HepG2 (cell line): ENCODE measurements around the gene TRDN. TPM values are rescaled to one million over a fixed set of nuclear protein-coding genes. Genes with fewer than 3 reads are reported as not detected.

ENCODE experiments used
- ATAC-seq: fragments of 200-7000 bp; cut with Tn5 transposase; 3 replicates; pipeline ENCODE4 v1.9.1; 2020; ENCODE audit warnings: mild to moderate bottlenecking, moderate library complexity
- BruUV-seq: library from RNA; stranded (reverse); fragments of 400-500 nt; replicated peaks from 2 replicates; lab custom pipeline; 2021; lab: Mats Ljungman, UMichigan
- CTCF ChIA-PET: fragments of 300-600 bp; formaldehyde crosslinking; extraction: SDS; loops from one replicate; lab custom pipeline; 2021; ENCODE audit warnings: low total read pairs, inconsistent platforms, low intra/inter-chr PET ratio; lab: Yijun Ruan, JAX
- POLR2A ChIA-PET: fragments of 350-600 bp; sonication (Branson Sonifier 250); formaldehyde crosslinking; loops from one replicate; lab custom pipeline; 2020; ENCODE audit warnings: antibody characterized with exemption, inconsistent platforms; lab: Yijun Ruan, JAX
- DNase-seq: peaks from one replicate; pipeline ENCODE4 v3.0.0-alpha.2; 2015; ENCODE audit warnings: low spot score
- FAIRE-seq: peaks from 3 replicates; lab custom pipeline; 2011; peaks lifted over from hg19 to GRCh38; lab: Jason Lieb, UNC
- H2AFZ ChIP-seq: one replicate; pipeline ENCODE4 v1.6.1; 2011; ENCODE audit warnings: low read length, inconsistent platforms
- H3K27ac ChIP-seq: fragments of 300-600 bp; 3 replicates; pipeline ENCODE4 v1.8.0; 2011; ENCODE audit warnings: mixed run types, mild to moderate bottlenecking, mixed read lengths, low read length, inconsistent platforms; ENCODE audit not compliant: insufficient read depth; ENCODE audit errors: extremely low read length
- H3K27me3 ChIP-seq, 2 experiments: fragments of 200-600 bp in 1 of 2; 2 replicates in 1 of 2; 3 replicates in 1 of 2; pipeline versions ENCODE4 v1.6.0 to v1.8.0; 2011; ENCODE audit warnings: low read length in 2 of 2, mild to moderate bottlenecking in 2 of 2, moderate library complexity in 2 of 2, inconsistent platforms in 1 of 2; ENCODE audit not compliant: insufficient read depth in 2 of 2, control insufficient read depth in 1 of 2
- H3K36me3 ChIP-seq, 2 experiments: fragments of 200-600 bp in 1 of 2; replicated peaks in 1 of 2; 2 replicates in 1 of 2; 3 replicates in 1 of 2; pipeline versions ENCODE4 v1.5.1 to v1.8.0; 2011; ENCODE audit warnings: low read length in 2 of 2, inconsistent platforms in 1 of 2; ENCODE audit not compliant: insufficient read depth in 2 of 2, control insufficient read depth in 1 of 2
- H3K4me1 ChIP-seq: 2 replicates; pipeline ENCODE4 v1.5.1; 2012; ENCODE audit warnings: low read length, inconsistent platforms; ENCODE audit not compliant: insufficient read depth
- H3K4me2 ChIP-seq: 2 replicates; pipeline ENCODE4 v1.6.0; 2011; ENCODE audit warnings: low read depth, low read length, inconsistent platforms
- H3K4me3 ChIP-seq, 3 experiments: fragments of 200-600 bp in 1 of 3; sonication (generic), shearing (Covaris generic) in 1 of 3; replicated peaks in 1 of 3; 2 replicates each; pipeline ENCODE4 v1.5.1; 2011 to 2016; ENCODE audit warnings: low read length in 3 of 3, inconsistent platforms in 2 of 3, low read depth in 2 of 3, mild to moderate bottlenecking in 2 of 3, control low read depth in 1 of 3, mixed read lengths in 1 of 3; ENCODE audit not compliant: insufficient read depth in 1 of 3
- H3K79me2 ChIP-seq: one replicate; pipeline ENCODE4 v1.6.1; 2011; ENCODE audit warnings: low read length, inconsistent platforms; ENCODE audit not compliant: insufficient read depth
- H3K9ac ChIP-seq: 2 replicates; pipeline ENCODE4 v1.6.0; 2011; ENCODE audit warnings: mild to moderate bottlenecking, low read depth, low read length, inconsistent platforms; ENCODE audit not compliant: insufficient read depth
- H3K9me3 ChIP-seq: 2 replicates; pipeline ENCODE4 v1.5.1; 2012; ENCODE audit warnings: mild to moderate bottlenecking, low read length
- H4K20me1 ChIP-seq: 2 replicates; pipeline ENCODE4 v1.6.0; 2011; ENCODE audit warnings: inconsistent platforms, mild to moderate bottlenecking, low read length, moderate library complexity; ENCODE audit not compliant: insufficient read depth
- ASH2L ChIP-seq: fragments of 300-600, 200-600 bp; sonication (generic); IDR thresholded peaks from 2 replicates; pipeline ENCODE4 v1.7.0; 2017; ENCODE audit warnings: low read depth, mild to moderate bottlenecking, moderate library complexity, mixed read lengths, low read length; ENCODE audit not compliant: insufficient read length
- CBX5 ChIP-seq: sonication (generic); formaldehyde crosslinking; IDR thresholded peaks from 2 replicates; pipeline ENCODE4 v1.4.0; 2020; ENCODE audit warnings: missing genetic modification reagents, borderline replicate concordance
- CTCF ChIP-seq: sonication (generic); formaldehyde crosslinking; IDR thresholded peaks from 2 replicates; pipeline ENCODE4 v1.5.0; 2020; ENCODE audit warnings: mild to moderate bottlenecking, missing genetic modification reagents, moderate library complexity
- DNMT3B ChIP-seq: conservative IDR thresholded peaks from 2 replicates; pipeline ENCODE4 v1.6.1; 2016; ENCODE audit warnings: missing biosample characterization, control low read depth
- HMG20B ChIP-seq: conservative IDR thresholded peaks from 2 replicates; pipeline ENCODE4 v1.6.1; 2016; ENCODE audit warnings: missing genetic modification reagents, missing compliant biosample characterization
- MBNL3 ChIP-seq: fragments of 250-450 bp; sonication (Bioruptor Pico); conservative IDR thresholded peaks from 2 replicates; pipeline ENCODE4 v1.8.0; 2022; ENCODE audit warnings: mild to moderate bottlenecking, inconsistent platforms
- MIER2 ChIP-seq: IDR thresholded peaks from 2 replicates; pipeline ENCODE4 v1.6.1; 2016; ENCODE audit warnings: missing biosample characterization, missing genetic modification reagents
- MTF2 ChIP-seq: sonication (generic); formaldehyde crosslinking; IDR thresholded peaks from 2 replicates; pipeline ENCODE4 v1.5.0; 2020; ENCODE audit warnings: missing genetic modification reagents, borderline replicate concordance
- SATB2 ChIP-seq: sonication (generic); formaldehyde crosslinking; IDR thresholded peaks from 2 replicates; pipeline ENCODE4 v1.5.0; 2020; ENCODE audit warnings: missing genetic modification reagents
- SIN3B ChIP-seq: fragments of 150-350 bp; IDR thresholded peaks from 2 replicates; pipeline ENCODE4 v1.6.1; 2014; ENCODE audit warnings: low read length
- SMC3 ChIP-seq: IDR thresholded peaks from 2 replicates; pipeline ENCODE4 v1.6.1; 2011; ENCODE audit warnings: low read length, improper control_type of control experiment
- STAG1 ChIP-seq: sonication (generic); formaldehyde crosslinking; IDR thresholded peaks from 2 replicates; pipeline ENCODE4 v1.4.0; 2020; ENCODE audit warnings: missing genetic modification reagents
- THAP9 ChIP-seq: sonication (generic); formaldehyde crosslinking; IDR thresholded peaks from 2 replicates; pipeline ENCODE4; 2020; ENCODE audit warnings: missing genetic modification reagents, mild to moderate bottlenecking, borderline replicate concordance
- ZNF230 ChIP-seq: sonication (generic); formaldehyde crosslinking; IDR thresholded peaks from 2 replicates; pipeline ENCODE4 v1.4.0; 2020; ENCODE audit warnings: mild to moderate bottlenecking, missing genetic modification reagents
- ZNF609 ChIP-seq: sonication (generic); formaldehyde crosslinking; IDR thresholded peaks from 2 replicates; pipeline ENCODE4 v1.4.0; 2020; ENCODE audit warnings: mild to moderate bottlenecking, missing genetic modification reagents, borderline replicate concordance
- WGBS: methylation state at CpG from one replicate; pipeline ENCODE4 v1.1.6; 2017; ENCODE audit warnings: low lambda C conversion rate; 5-methylcytosine and 5-hydroxymethylcytosine counted together
- in situ Hi-C: cut with HindIII; loops from 2 replicates; pipeline ENCODE4 v1.10.0; 2017; ENCODE audit warnings: low pct_unique_long_range_greater_than_20kb; ENCODE audit not compliant: extremely low pct_ligation_motif_present
- intact Hi-C: fragments of 100-400 bp; cut with micrococcal nuclease; formaldehyde crosslinking; loops from one replicate; pipeline ENCODE4 v1.10.0; 2022; ENCODE audit not compliant: unreplicated experiment
- polyA plus RNA-seq, 8 experiments: library from polyadenylated mRNA; depleted of rRNA in 3 of 8; stranded (reverse) in 7 of 8; unstranded in 1 of 8; fragments of >200 nt; fragmentation: Illumina TruSeq in 4 of 8; extraction: Trizol in 4 of 8; gene quantifications; 2 replicates each; pipeline versions ENCODE4 v1.2.1 to v1.2.3, GENCODE V29; 2011 to 2016; ENCODE audit warnings: low read depth in 4 of 8, missing spikeins in 1 of 8, mixed read lengths in 1 of 8; ENCODE audit not compliant: insufficient read depth in 1 of 8
- total RNA-seq, 5 experiments: library from RNA; depleted of rRNA; stranded (reverse); fragments of >200 nt; fragmentation: Illumina TruSeq; extraction: Trizol; gene quantifications; 2 replicates each; pipeline ENCODE4 v1.2.3, GENCODE V29; 2016; ENCODE audit warnings: low read depth in 1 of 5

Gene TRDN
- total and polyA plus RNA-seq, 2 of the 13 experiments (the other 11 are each of a cell fraction or from before 2014, with no cell fraction given) = not detected

GRCh38 chr6:123393331-123393730 lies 243.4 kb downstream of the TRDN start:
- in situ Hi-C loops (no loop called here), intact Hi-C loops (loop anchor here (1.0 kb wide), 1 partner anchor 322 kb away; no protein-coding TSS in a partner anchor)
- DNase-seq (peak; percentile 6), FAIRE-seq (no peak), ATAC-seq (no peak)
- 0% methylated on average over 1 of the region's 1 CpG for WGBS
- ChIA-PET POLR2A (no interaction called here), CTCF (interaction anchor here (1.2 kb wide), 1 partner anchor 322 kb away, joined by 3 read pairs; no protein-coding TSS in a partner anchor)
- no TSS peak for BruUV-seq
- Histone ChIP-seq H3K79me2 (no peaks in the 10 kb centered on the region), H3K36me3 (no peaks in the 10 kb centered on the region), H4K20me1 (no peaks in the 10 kb centered on the region), H3K4me3 (no peak overlapping the region), H3K9me3 (no peaks in the 10 kb centered on the region), H3K9ac (no peak overlapping the region), H3K27me3 (no peaks in the 10 kb centered on the region), H3K4me1 (no peaks in the 10 kb centered on the region), H2AFZ (no peak overlapping the region), H3K4me2 (no peak overlapping the region), H3K27ac (no peak overlapping the region)
- no peak for TF ChIP-seq SIN3B
- TF ChIP-seq MTF2 (CRISPR knock-in tag) = no peak
- TF ChIP-seq ASH2L = no peak
- no peak for TF ChIP-seq ZNF230 (CRISPR knock-in tag)
- no peak for TF ChIP-seq ZNF609 (CRISPR knock-in tag)
- no peak for TF ChIP-seq MIER2
- TF ChIP-seq SMC3 = 0 out of 2 replicates have a peak, but pooled peaks have one; percentile 2
- TF ChIP-seq THAP9 (CRISPR knock-in tag) = no peak
- no peak for TF ChIP-seq CBX5 (CRISPR knock-in tag)
- TF ChIP-seq STAG1 (CRISPR knock-in tag) = peak; percentile 34; the same call in 1 of the 2 replicates
- no peak for TF ChIP-seq HMG20B
- no peak for TF ChIP-seq DNMT3B (CRISPR knock-in tag)
- no peak for TF ChIP-seq MBNL3 (CRISPR knock-in tag)
- no peak for TF ChIP-seq SATB2 (CRISPR knock-in tag)
- peak; percentile 26 for TF ChIP-seq CTCF
